ENCODE results near the gene OPN3.

OPN3 gene

GRCh38 chr1:241611736-241612135 lies 28.4 kb downstream of the OPN3 start:
- no peak for TF ChIP-seq CTCF (conservative IDR thresholded peaks at IDR 0.05; ENCODE audit: low read length)
- no peak overlapping the region for H3K4me3 ChIP-seq (ENCODE audit: low read length)
- DNase-seq (ENCODE audit: low read depth): no peak

GRCh38 chr1:241611063-241611462 lies 29.1 kb downstream of the OPN3 start:
- peak; percentile 72 for TF ChIP-seq CTCF (conservative IDR thresholded peaks at IDR 0.05; ENCODE audit: low read length)
- peak; percentile 70 for DNase-seq (ENCODE audit: low read depth)
- no peak overlapping the region for H3K4me3 ChIP-seq (ENCODE audit: low read length)

GRCh38 chr1:241610056-241610815 lies 29.9 kb downstream of the OPN3 start:
- TF ChIP-seq CTCF (conservative IDR thresholded peaks at IDR 0.05; ENCODE audit: low read length): no peak
- DNase-seq (ENCODE audit: low read depth): no peak
- H3K4me3 ChIP-seq (ENCODE audit: low read length): no peak overlapping the region

- no peak overlapping the region for H3K4me3 ChIP-seq (ENCODE audit: low read length)
- no peak for TF ChIP-seq CTCF (conservative IDR thresholded peaks at IDR 0.05; ENCODE audit: low read length)
- DNase-seq (ENCODE audit: low read depth): peak; percentile 28
These were observed 31.7 kb downstream of the OPN3 start for GRCh38 chr1:241608379-241609033.

- no peak for DNase-seq (ENCODE audit: low read depth)
- no peak for TF ChIP-seq CTCF (conservative IDR thresholded peaks at IDR 0.05; ENCODE audit: low read length)
- no peak overlapping the region for H3K4me3 ChIP-seq (ENCODE audit: low read length)
These were observed 32.7 kb downstream of the OPN3 start for GRCh38 chr1:241607497-241607896.

- no peak for DNase-seq (ENCODE audit: low read depth)
- no peak overlapping the region for H3K4me3 ChIP-seq (ENCODE audit: low read length)
- TF ChIP-seq CTCF (conservative IDR thresholded peaks at IDR 0.05; ENCODE audit: low read length): no peak
These were observed 33.6 kb downstream of the OPN3 start for GRCh38 chr1:241606544-241606943.
